Hepatocyte (in vitro differentiated cells): Measurements from ENCODE around the gene SRPK2.

ENCODE experiments used
- CTCF ChIP-seq: fragments of 200-600 bp; sonication (generic); IDR thresholded peaks from 2 replicates; pipeline ENCODE4 v1.5.1; 2016; ENCODE audit warnings: antibody characterized with exemption, mild to moderate bottlenecking; ENCODE audit not compliant: poor library complexity
- EZH2phosphoT487 ChIP-seq: fragments of 200-600 bp; sonication (generic); IDR thresholded peaks from one replicate; pipeline ENCODE4 v1.6.1; 2018; ENCODE audit warnings: antibody characterized with exemption, mild to moderate bottlenecking, low read depth, moderate library complexity; ENCODE audit not compliant: unreplicated experiment, severe bottlenecking

- TF ChIP-seq CTCF (no peak), EZH2phosphoT487 (no peak)
Measured at GRCh38 chr7:105391429-105391828, 2.7 kb upstream of the SRPK2 start.
